Measurements from ENCODE around the gene SNUPN.
A peak's percentile ranks its signal among the peaks of the same experiment; 100 is the strongest.
"Not testable (repeated sequence)": the region's sequence is repeated elsewhere in the genome, so short reads cannot be mapped to it uniquely, and the experiment has no call there.

The SNUPN gene

GRCh38 chr15:75653347-75653913, 27.9 kb upstream of the SNUPN start:
- DNase-seq = no peak

- DNase-seq = no peak
Measured at GRCh38 chr15:75651810-75652543, 26.5 kb upstream of the SNUPN start.

GRCh38 chr15:75650908-75651809, 25.6 kb upstream of the SNUPN start:
- DNase-seq = no peak

- DNase-seq = no peak
Measured at GRCh38 chr15:75649848-75650247, 24.3 kb upstream of the SNUPN start.

- no peak for DNase-seq
Measured at GRCh38 chr15:75649045-75649761, 23.7 kb upstream of the SNUPN start.

GRCh38 chr15:75648156-75649000, 22.9 kb upstream of the SNUPN start:
- no peak for DNase-seq

- DNase-seq = peak; percentile 38 to 53
Measured at GRCh38 chr15:75647370-75648155, 22.0 kb upstream of the SNUPN start, which contains the start of gene SNX33. SNX33 (plus strand) TSS chr15:75647912; CDS start chr15:75649103, 1,191 bp downstream.

- DNase-seq = no peak
Measured at GRCh38 chr15:75646944-75647364, 21.4 kb upstream of the SNUPN start.

- no peak for DNase-seq
Measured at GRCh38 chr15:75646112-75646943, 20.8 kb upstream of the SNUPN start.

- DNase-seq = no peak
Measured at GRCh38 chr15:75644376-75644775, 18.9 kb upstream of the SNUPN start.

- DNase-seq = no peak
Measured at GRCh38 chr15:75641603-75642002, 16.1 kb upstream of the SNUPN start.

GRCh38 chr15:75641179-75641503, 15.6 kb upstream of the SNUPN start:
- DNase-seq = no peak

- DNase-seq = peak in 1 of 2 donors; percentile 33
Measured at GRCh38 chr15:75640483-75641178, 15.1 kb upstream of the SNUPN start.

- DNase-seq = peak; percentile 84 to 86
Measured at GRCh38 chr15:75639709-75640482, 14.4 kb upstream of the SNUPN start, which contains the start of gene IMP3. IMP3 (minus strand) TSS chr15:75640224; CDS start chr15:75640168, 56 bp downstream.

GRCh38 chr15:75639191-75639708, 13.7 kb upstream of the SNUPN start:
- no peak for DNase-seq

GRCh38 chr15:75637245-75638009, 11.9 kb upstream of the SNUPN start:
- DNase-seq = no peak

- DNase-seq = no peak
Measured at GRCh38 chr15:75636026-75636425, 10.5 kb upstream of the SNUPN start.

- DNase-seq = not testable (repeated sequence)
Measured at GRCh38 chr15:75633922-75634321, 8.4 kb upstream of the SNUPN start.

Measured in stimulated activated CD4-positive, alpha-beta T cell treated with anti-CD3 and anti-CD28 coated beads, Interleukin-2, amount 100 ng/mL, for 48 hours (primary cell).